GM12878 (cell line): Measurements from ENCODE around the gene PERM1.

Source experiments
- CTCF ChIP-seq, 3 experiments: IDR thresholded peaks in 2 of 3; conservative IDR thresholded peaks in 1 of 3; 2 replicates each; pipeline ENCODE4 v1.5.1; 2011; ENCODE audit warnings: low read depth in 3 of 3, low read length in 3 of 3, mild to moderate bottlenecking in 3 of 3, control low read depth in 2 of 3, moderate library complexity in 2 of 3, inconsistent platforms in 1 of 3, mixed read lengths in 1 of 3; ENCODE audit not compliant: control insufficient read depth in 2 of 3, insufficient read depth in 1 of 3; ENCODE audit errors: extremely low read depth in 1 of 3
- HCFC1 ChIP-seq: fragments of 150-350 bp; IDR thresholded peaks from 2 replicates; pipeline ENCODE4 v1.6.1; 2014; ENCODE audit warnings: low read length
- NFIC ChIP-seq: IDR thresholded peaks from 2 replicates; pipeline ENCODE4 v1.6.1; 2012; ENCODE audit warnings: low read depth, mild to moderate bottlenecking, inconsistent platforms, low read length, moderate library complexity
- SREBF2 ChIP-seq: IDR thresholded peaks from 2 replicates; pipeline ENCODE4 v1.6.1; 2012; ENCODE audit warnings: mild to moderate bottlenecking, low read length
- ZNF24 ChIP-seq: fragments of 450-650 bp; IDR thresholded peaks from 2 replicates; pipeline ENCODE4 v1.6.1; 2017; ENCODE audit warnings: antibody characterized with exemption, mild to moderate bottlenecking

GRCh38 chr1:965526-966134, 16.3 kb downstream of the PERM1 start:
- TF ChIP-seq CTCF (IDR thresholded peaks at IDR 0.05 in 2 of 3, conservative IDR thresholded peaks at IDR 0.05 in 1 of 3; ENCODE audit: control insufficient read depth in 2 of 3, extremely low read depth in 1 of 3, insufficient read depth in 1 of 3, low read depth in 3 of 3, low read length in 3 of 3) (no peak), SREBF2 (no peak), NFIC (no peak), HCFC1 (no peak), ZNF24 (no peak)
